Subcutaneous adipose tissue (tissue), 4 donors: ENCODE results near the gene TRIM29. TPM values are rescaled to one million over a fixed set of nuclear protein-coding genes. Genes with fewer than 3 reads are reported as not detected.

ENCODE experiments used
- total RNA-seq, 4 donors: library from RNA; depleted of rRNA; stranded (reverse); fragments of >200 nt; gene quantifications; one replicate each; pipeline ENCODE4 v1.1.0, GENCODE V29; 2016
- TF ChIP-seq, protein P1 (sequence below): fragments of 450-650 bp; IDR thresholded peaks from one replicate; pipeline ENCODE4 v1.5.1; 2016; ENCODE audit warnings: low read depth, mild to moderate bottlenecking, control low read depth, antibody characterized with exemption, moderate library complexity

Gene TRIM29
- total RNA-seq, 4 donors from 2014 or later: 1.3 to 13.2 (median 4.3) TPM

DNA sequence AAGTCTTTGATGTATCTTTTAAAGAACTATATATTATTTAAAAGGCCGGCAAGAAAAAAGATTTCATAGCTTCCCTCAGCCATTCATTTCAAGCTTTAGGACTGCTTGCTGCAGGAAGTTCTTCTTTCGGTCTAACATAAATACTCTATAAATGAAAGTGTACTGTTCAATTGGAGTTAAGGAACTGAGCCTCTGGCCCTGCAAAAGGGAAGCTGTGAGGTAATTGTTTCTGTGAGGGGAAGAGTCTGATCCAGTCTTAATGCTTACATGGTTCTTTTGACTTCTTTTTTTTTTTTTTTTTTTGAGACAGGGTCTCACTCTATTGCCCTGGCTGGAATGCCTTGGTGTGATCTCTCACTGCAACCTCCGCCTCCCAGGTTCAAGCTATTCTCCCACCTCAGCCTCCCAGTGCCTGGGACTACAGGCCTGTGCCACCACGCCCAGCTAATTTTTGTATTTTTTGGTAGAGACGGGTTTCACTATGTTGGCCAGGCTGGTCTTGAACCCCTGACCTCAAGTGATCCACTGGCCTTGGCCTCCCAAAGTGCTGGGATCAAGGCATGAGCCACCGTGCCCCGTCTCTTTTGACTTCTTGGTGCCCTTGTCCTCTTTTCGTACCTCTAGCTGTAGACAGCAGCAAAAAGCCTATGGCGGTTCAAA is 4.7 kb upstream of the TRIM29 start:
- TF ChIP-seq, protein P1, sequence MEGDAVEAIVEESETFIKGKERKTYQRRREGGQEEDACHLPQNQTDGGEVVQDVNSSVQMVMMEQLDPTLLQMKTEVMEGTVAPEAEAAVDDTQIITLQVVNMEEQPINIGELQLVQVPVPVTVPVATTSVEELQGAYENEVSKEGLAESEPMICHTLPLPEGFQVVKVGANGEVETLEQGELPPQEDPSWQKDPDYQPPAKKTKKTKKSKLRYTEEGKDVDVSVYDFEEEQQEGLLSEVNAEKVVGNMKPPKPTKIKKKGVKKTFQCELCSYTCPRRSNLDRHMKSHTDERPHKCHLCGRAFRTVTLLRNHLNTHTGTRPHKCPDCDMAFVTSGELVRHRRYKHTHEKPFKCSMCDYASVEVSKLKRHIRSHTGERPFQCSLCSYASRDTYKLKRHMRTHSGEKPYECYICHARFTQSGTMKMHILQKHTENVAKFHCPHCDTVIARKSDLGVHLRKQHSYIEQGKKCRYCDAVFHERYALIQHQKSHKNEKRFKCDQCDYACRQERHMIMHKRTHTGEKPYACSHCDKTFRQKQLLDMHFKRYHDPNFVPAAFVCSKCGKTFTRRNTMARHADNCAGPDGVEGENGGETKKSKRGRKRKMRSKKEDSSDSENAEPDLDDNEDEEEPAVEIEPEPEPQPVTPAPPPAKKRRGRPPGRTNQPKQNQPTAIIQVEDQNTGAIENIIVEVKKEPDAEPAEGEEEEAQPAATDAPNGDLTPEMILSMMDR: no peak

DNA sequence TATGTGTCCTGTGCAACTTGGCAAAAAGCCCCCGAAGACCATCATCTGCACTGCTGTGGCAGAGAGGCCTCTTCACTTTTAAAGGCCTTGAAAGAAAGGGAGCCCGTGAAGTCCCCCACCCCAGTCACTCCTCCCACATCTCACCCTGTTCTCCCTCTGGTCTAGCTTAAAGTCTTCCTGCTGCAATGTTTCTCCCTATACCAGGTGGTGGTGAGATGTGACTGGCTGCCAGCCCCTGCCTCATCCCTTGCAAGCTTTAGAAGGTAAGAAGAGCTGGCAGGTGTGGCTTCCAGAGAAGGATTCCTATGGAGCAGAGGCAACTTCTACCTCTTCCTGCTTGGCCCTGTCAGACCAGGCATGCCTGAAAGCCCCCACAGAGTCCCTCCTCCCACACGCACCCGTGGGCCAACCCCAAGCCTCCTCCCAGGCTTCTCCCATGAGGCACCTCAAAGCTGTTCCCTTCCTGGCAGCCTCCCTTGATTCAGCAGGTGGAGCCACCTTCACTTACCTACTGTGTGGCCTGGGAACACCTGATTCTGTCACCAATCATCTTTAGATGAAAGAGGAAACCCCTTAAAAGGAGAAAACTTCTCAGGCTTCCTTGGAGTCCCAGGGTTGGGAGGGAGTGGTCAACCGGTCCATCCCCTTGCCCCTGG is 4.0 kb upstream of the TRIM29 start:
- TF ChIP-seq, protein P1: no peak

DNA sequence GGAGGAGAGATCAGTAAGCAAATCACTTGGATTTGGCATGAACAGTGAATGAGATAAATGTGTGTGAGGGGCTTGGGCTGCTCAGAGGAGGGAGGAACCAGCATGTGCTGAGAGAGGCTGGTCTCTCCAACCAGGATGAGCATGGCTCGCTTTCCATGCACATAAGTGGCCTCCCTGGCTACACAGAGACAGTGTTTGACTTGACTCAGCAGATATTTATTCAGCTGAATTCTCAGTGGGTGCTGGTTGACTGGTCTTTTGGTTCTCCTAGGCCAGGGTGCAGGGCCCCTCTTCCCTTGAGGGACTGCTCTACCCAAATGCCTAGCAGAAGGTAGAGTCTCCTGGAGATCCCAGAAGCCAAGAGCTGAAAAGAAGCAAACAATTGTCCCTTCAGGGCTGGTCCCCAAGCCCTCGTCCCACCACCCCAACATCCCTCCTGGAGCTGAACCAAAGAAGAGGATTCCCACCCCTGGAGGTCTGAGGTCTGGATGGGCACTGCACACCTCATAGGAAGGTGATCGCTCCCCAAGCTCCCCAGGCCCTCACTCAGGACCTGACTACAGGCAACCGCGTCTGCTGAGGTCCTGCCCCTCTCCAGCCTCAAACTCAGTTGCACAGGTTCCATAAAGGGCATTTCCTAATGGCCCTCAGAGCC is 3.3 kb upstream of the TRIM29 start:
- TF ChIP-seq, protein P1: no peak

DNA sequence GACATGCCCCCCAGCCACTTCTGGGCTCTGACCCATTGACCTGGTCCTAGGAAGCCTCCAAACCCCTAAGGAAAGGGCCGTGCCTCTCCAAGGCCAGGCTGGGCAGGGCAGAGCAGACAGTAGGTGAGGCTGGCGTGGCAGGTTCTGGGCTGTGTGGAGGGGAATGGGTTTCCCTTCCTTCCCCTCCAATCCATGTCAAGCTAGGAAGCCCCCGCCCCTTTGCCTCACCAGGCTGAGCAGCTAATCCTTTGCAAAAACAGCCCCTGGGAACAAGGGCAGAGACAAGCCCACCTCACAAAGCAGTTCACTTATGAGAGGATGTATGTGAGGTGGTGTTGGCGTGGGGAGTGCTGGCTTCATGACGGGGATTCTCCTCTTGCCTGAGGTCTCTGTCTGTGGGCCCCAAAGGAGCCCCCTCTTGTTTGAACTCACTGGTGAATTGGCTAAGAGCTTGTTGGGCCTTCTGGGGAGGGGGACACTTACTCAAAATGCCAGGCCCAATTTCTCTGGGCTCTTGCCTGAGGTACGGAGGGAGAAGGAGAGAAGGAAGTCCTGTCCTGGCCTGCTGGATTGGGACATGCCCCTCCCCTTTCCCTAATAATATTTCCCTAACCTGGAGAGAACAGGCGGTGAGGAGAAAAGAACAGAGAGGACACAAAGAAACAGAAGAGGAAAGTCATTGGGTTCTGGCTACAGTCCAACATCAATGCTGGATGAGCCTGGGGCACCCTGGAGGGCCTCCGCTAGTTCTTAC is 1.6 kb upstream of the TRIM29 start:
- TF ChIP-seq, protein P1: no peak

DNA sequence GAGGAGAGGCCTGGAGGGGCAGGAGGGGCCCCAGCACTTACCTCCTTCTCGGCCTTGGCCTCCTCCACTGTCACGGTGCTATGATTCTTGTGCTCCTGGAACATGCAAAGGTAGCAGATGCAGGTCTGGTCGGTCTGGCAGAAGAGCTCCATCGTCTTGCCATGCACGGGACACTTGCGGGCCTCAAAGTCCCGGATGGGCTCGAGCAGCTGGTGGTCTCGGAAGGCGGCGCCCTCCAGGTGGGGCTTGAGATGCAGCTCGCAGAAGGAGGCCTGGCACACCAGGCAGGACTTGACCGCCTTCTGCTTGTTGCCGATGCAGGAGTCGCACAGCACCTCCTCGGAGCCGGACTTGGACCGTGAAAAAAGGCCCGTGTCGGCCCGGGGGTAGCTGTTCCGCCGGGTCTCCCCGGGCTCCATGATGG is 714 bp downstream of the TRIM29 start:
- TF ChIP-seq, protein P1: no peak

DNA sequence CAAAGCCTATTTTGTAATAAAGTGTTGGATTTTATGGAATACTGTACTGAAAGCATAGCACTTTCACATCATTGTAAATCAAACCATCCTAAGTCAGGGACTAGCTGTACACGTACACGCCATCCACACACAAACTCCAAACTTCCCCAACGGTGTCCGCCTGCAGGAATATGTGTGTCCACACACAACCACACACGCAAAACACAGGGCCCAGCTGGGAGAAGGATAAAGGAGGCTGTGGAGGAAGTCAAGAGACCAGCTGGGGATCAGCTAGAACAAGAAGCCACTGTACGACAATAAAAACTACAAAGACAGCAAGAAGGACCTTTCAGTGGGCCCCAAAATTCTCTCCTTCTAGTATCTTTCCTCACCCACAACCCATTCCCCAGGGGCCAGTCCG is 1.6 kb downstream of the TRIM29 start:
- TF ChIP-seq, protein P1: no peak

DNA sequence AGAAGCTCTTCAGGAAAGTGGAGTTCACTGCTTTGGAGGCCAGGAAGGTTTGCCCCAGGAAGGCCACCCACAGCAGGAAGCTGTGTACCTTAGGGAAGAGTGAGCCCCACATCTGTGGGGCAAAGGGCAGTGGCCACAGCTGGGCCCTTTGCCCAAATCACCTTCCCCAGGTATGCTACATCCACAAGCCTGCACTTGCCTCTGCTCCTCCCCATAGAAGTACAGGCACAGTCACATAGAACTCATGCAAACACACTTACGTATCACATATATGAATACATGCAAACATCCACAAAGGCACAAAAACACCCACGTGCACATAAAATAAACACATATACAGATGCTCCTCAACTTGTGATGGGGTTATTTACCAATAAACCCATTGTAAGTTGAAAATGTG is 2.1 kb downstream of the TRIM29 start:
- TF ChIP-seq, protein P1: no peak
